Spleen (tissue), 7 donors: ENCODE results near the gene DAB2IP.

Experiments used
- CTCF ChIP-seq, 11 experiments: fragments of 200-600 bp in 7 of 11; fragments of 450-650 bp in 4 of 11; sonication (generic) in 4 of 11; IDR thresholded peaks in 8 of 11; conservative IDR thresholded peaks in 3 of 11; 1 replicate in 7 of 11; 2 replicates in 4 of 11; pipeline versions ENCODE4 v1.4.0 to v1.8.0; 2016 to 2021; ENCODE audit warnings: antibody characterized with exemption in 11 of 11, inconsistent platforms in 4 of 11, mild to moderate bottlenecking in 1 of 11
- POLR2A ChIP-seq, 3 donors: fragments of 450-650 bp; IDR thresholded peaks; one replicate each; pipeline ENCODE4 v1.5.1; 2017; ENCODE audit warnings: antibody characterized with exemption in 3 of 3, mild to moderate bottlenecking in 1 of 3
- POLR2AphosphoS5 ChIP-seq, 3 donors: sonication (generic); formaldehyde crosslinking; IDR thresholded peaks; one replicate each; pipeline ENCODE4 v1.5.1; 2017; ENCODE audit warnings: antibody characterized with exemption in 3 of 3
- donor health status: DM: no; HTN: no; CAD: no; lungs with moderate emphysema.
- donor health status: DM: no; HTN: no; CAD: no.
- donor health status: DM: no; HTN: no; CAD: no.

- no peak for TF ChIP-seq CTCF (IDR thresholded peaks at IDR 0.05 in 8 of 11, conservative IDR thresholded peaks at IDR 0.05 in 3 of 11)
- TF ChIP-seq POLR2AphosphoS5 (IDR thresholded peaks at IDR 0.05), result no peak
- TF ChIP-seq POLR2A (IDR thresholded peaks at IDR 0.05), result no peak
These were observed 1.4 kb downstream of the DAB2IP start for GRCh38 chr9:121652838-121653231.
